A172 (cell line): ENCODE results near the gene UGT1A9. TPM values are rescaled to one million over a fixed set of nuclear protein-coding genes. Genes with fewer than 3 reads are reported as not detected.
"Not testable (repeated sequence)": the region's sequence is repeated elsewhere in the genome, so short reads cannot be mapped to it uniquely, and the experiment has no call there.

Experiments
- DNase-seq: peaks from one replicate; pipeline ENCODE4 v3.0.0-alpha.2; 2015; ENCODE audit warnings: low spot score
- total RNA-seq: library from RNA; depleted of rRNA; stranded (reverse); fragments of >200 nt; shearing (Covaris generic); gene quantifications from 2 replicates; pipeline ENCODE4 v1.2.3, GENCODE V29; 2014

Gene UGT1A9
- total RNA-seq, 1 experiment from 2014 or later: not detected

- DNase-seq: no peak
Observed at GRCh38 chr2:233680361-233681045, 8.8 kb downstream of the UGT1A9 start.

DNA sequence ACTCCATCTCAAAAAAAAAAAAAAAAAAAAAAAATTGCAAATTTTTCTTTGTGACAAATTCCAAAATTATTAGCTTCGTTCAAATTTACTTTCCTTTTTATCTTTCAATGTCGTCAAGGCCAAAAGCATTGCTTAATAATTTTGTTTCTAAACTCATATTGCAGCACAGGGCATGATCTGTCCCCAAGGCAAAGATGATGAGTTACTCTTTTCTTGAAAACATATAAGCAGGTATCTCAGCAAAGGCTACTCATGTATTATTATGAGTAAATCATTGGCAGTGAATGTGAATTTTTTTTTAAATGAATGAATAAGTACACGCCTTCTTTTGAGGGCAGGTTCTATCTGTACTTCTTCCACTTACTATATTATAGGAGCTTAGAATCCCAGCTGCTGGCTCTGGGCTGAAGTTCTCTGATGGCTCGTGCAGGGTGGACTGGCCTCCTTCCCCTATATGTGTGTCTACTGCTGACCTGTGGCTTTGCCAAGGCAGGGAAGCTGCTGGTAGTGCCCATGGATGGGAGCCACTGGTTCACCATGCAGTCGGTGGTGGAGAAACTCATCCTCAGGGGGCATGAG lies 9.9 kb downstream of the UGT1A9 start, which contains the start of gene UGT1A7:
TSS of gene UGT1A7 (plus strand) at position 381 of the 579 bp plus-strand sequence. CDS start at position 418, 37 bp downstream.
- no peak for DNase-seq

DNA sequence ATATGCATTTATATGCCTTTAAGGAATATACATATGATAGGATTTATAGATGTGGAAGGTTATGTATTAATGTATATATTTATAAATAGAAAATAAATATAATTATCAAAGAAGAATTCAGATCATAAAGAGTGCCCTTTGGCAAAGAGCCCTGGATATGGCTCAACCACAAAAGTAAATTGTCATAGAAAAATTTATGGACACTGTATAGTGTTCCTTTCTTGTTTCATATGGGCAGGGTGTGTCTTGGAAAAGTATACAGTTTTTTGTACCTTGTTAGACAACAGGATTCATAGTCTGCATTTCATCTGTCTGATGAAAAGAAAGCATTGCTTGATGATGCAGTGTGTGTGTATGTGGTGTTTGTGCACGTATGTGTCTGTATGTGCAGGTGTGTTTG lies 12.9 kb downstream of the UGT1A9 start:
- no peak for DNase-seq

- DNase-seq: no peak
Observed at GRCh38 chr2:233686928-233687327, 15.2 kb downstream of the UGT1A9 start.

DNA sequence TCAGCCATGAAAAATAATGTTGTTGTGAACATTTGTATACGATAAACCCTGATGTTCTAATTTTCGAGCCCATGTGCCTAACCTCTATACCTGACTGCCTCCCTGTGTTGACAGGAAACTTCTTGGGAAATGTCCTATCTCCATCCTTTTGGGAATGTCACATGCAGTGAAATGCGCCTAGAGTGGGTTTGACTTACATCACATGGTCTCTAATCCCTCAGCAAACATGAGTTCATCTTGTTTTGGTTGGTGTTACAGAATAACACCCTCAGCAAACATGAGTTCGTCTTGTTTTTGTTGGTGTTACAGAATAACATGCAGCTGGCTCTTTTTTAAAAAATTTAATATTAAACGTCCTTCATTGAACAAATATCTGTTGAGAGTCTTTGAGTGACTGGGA lies 16.6 kb downstream of the UGT1A9 start:
- DNase-seq: no peak

DNA sequence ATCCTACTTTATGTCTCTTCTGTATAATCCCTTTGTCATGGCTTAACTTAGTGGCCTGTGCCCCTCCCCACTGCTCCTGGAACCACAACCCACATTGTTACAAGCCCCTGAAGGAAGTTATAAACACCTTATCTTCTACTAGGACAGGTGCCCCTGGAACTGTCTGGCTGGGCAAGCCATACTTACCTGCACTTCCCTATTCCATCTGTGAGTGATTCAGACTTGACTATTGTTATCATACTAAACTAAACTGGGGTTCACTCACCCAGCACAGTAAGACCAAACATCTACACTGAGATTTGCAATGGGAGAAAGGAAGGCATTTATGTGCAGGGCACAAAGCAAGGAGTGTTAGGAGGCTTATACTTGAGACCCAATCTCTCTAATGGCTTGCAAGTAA lies 17.3 kb downstream of the UGT1A9 start:
- no peak for DNase-seq

- no peak for DNase-seq
Observed at GRCh38 chr2:233689501-233689900, 17.8 kb downstream of the UGT1A9 start.

DNA sequence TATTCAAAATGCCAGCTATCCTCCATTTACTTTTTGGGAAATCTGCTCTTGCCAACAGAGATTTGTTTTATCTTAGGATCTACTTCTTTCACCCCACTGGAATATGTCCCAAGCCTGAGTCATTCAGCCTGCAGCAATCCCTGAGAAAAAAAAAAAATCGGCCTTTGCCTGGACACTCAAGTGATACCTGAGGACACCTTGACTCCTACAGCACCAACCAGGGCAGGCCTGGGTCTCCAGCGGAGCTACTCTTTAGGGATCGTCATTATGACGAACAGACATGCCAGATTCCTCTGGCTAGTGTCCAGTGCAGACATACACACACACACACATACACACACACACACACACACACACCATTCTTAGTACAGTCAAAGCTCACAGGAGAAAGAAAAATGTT lies 18.7 kb downstream of the UGT1A9 start:
- peak; percentile 59 for DNase-seq

DNA sequence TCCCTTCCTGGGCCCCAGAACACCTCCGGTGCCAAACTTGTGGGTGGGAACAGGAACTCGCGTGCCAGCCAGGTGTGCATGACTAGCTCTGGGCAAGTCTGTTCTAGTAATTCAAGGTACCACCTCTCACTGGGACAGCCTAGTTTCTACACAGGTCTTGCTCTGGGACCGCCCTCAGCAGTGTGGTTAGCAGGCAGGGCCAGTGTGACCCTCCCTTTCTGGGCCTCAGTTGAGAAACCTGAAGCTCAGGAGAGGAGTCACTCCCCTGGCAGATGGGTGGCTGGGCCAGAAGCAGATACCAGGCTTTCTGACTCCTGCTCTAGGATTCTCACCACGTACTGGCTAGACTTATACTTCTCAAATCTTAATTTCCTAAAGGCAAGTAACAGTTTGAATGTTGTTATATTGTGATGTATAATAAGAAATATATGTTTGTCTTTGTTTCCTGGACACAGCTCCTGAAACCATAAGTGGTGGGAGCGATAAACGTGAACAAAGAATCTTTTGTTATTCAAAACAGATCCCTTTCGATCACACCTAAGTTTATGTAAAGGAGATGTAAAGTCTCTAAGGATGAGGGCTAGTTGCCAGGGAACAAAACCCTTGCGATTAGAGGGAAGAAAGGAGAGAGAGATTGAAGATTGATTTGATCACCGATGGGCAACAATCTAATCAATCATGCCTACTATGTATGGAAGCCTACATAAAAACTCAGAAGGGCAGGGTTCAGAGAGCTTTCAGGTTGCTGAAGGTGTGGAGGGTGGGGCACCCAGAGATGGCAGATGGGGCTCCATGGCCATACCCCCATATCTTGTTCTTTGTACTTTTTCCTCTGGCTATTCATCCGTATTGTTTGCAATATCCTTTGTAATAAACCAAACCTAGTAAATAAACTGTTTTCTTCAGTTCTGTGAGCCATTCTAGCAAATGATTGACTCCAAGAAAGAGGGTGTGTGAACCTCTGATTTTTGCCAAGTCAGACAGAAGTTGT lies 20.0 kb downstream of the UGT1A9 start:
- DNase-seq: no peak

DNA sequence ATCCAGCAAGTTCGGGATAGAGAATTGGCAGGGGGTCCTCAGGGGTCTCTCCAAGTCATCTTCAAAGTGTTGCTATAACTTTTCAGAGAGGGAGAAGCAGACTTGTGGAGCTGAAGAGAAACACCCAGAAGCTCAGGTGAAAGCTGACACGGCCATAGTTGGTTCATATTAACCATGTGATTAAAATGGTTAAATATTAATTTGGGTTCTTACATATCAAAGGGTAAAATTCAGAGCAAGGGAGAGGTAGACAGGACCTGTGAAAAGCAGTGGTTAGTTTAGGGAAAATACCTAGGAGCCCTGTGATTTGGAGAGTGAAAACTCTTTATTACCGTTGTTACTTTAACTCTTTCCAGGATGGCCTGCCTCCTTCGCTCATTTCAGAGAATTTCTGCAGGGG lies 20.9 kb downstream of the UGT1A9 start, which contains the start of gene UGT1A6:
TSS of gene UGT1A6 (plus strand) at position 243 of the 400 bp plus-strand sequence. CDS start at position 358, 115 bp downstream.
- DNase-seq: no peak

- DNase-seq: no peak
Observed at GRCh38 chr2:233693963-233694362, 22.3 kb downstream of the UGT1A9 start.

- DNase-seq: no peak
Observed at GRCh38 chr2:233698740-233699139, 27.0 kb downstream of the UGT1A9 start.

GRCh38 chr2:233699424-233700027 lies 27.8 kb downstream of the UGT1A9 start:
- DNase-seq: no peak

- DNase-seq: peak; percentile 91
Observed at GRCh38 chr2:233700028-233700635, 28.4 kb downstream of the UGT1A9 start.

GRCh38 chr2:233700842-233701241 lies 29.1 kb downstream of the UGT1A9 start:
- DNase-seq: not testable (repeated sequence)

DNA sequence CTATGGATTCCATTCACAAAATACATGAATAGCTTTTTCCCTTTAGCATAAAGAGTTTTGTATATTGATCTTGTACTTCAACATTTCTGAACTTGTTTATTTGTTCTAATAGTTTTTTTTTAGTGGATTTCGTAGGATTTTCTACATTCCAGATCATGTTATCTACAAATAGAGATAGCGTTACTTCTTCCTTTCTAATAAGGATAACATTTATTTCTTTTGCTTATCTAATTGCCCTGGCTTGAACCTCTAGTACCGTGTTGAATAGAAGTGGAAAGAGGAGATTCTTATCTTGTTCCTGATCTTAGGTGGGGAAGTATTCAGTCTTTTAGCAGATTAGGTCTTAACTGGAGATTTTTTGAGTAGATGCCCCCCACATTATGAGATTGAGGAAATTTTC lies 30.5 kb downstream of the UGT1A9 start:
- no peak for DNase-seq

DNA sequence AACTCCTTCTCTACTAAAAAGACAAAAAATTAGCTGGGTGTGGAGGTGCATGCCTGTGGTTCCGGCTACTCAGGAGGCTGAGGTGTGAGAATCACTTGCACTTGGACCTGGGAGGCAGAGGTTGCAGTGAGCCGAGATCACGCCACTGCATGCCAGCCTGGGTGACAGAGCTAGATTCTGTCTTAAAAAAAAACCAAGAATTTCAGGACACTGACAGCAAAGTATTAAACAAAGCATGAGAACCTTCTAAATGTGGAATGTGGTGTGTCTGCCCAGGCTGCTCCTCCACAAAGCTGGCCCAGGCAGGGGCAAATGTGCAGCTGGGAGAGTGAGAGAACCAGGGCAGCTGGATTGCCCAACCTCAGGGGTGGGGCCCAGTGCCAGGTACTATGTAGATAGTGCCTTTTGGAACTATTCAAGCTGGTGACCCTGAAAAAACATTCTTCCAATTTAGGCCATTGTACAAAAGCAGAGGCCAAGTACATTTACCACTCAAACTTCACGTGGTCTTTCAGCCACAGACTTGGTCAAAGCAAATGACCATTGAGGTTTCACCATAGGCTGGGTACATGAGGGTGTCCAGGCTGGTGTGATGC lies 34.3 kb downstream of the UGT1A9 start:
- peak; percentile 30 for DNase-seq

- peak; percentile 57 for DNase-seq
Observed at GRCh38 chr2:233706720-233707119, 35.0 kb downstream of the UGT1A9 start.

DNA sequence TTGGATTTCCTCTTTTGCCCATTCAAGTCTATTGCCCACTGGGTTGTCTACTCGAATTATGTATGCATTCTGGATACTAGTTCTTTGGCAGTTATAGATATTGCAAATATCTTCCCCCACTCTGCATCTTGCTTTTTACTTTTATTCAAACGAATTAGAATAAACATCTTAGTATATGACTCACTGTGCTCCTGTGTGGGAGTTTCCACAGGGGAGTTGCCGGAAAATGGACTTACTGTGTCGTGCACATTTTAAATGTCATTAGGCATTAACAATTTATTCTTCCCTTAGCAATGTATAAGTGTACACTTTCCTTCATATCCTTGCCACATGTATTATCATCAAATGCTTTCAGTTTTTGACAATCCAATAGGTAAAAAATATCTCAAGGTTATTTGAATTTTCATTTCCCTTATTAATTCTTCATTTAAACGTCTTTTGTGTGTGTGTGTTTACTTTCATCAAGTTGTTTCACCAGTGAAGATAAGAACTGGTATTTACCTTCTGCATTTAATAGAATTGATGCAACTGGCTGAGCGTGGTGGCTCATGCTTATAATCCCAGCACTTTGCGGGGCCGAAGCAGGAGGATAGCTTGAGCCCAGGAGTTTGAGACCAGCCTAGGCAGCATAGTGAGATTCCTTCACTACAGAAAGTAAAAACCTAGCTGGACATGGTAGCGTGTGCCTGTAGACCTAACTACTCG lies 36.4 kb downstream of the UGT1A9 start:
- peak; percentile 54 for DNase-seq

DNA sequence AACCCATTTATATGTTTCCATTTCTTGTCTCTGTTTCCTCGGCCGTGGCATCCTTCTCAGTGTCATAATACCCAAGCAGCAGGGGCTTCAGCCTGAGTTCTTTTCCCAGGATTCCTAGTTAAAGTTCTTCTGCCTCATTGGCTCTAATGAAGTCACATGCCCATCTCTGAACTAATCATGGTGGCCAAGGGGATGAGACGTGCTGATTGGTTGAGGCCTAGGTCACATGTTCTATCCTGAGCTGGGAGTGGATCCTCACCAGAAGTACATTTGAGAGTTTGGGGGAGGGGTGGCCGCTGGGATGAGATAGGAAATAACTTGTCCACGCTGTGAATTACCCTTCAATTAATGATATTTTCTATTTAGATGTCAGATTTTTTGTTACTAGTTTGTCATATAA lies 37.2 kb downstream of the UGT1A9 start:
- peak; percentile 25 for DNase-seq
